GM23338 (cell line): Measurements from ENCODE around the gene ZFHX3.

Experiments used
- CREB1 ChIP-seq: fragments of 250-450 bp; sonication (Bioruptor Pico); IDR thresholded peaks from 2 replicates; pipeline ENCODE4 v1.5.0; 2020; ENCODE audit warnings: low read depth, mild to moderate bottlenecking, moderate library complexity
- EZH2 ChIP-seq: fragments of 200-600 bp; sonication (generic); IDR thresholded peaks from one replicate; pipeline ENCODE4 v1.8.0; 2017; ENCODE audit warnings: antibody characterized with exemption, mild to moderate bottlenecking, low read depth; ENCODE audit not compliant: unreplicated experiment
- EZH2phosphoT487 ChIP-seq: fragments of 200-600 bp; sonication (generic); IDR thresholded peaks from one replicate; pipeline ENCODE4 v1.8.1; 2018; ENCODE audit warnings: antibody characterized with exemption; ENCODE audit not compliant: unreplicated experiment
- POLR2AphosphoS5 ChIP-seq: IDR thresholded peaks from 2 replicates; pipeline ENCODE4 v1.6.1; 2016; ENCODE audit warnings: antibody characterized with exemption, low read depth
- ZNF114 ChIP-seq: fragments of 250-450 bp; sonication (Bioruptor Pico); IDR thresholded peaks from 2 replicates; pipeline ENCODE4 v1.5.0; 2020; ENCODE audit warnings: mild to moderate bottlenecking, moderate library complexity
- ZNF331 ChIP-seq: fragments of 250-450 bp; sonication (Bioruptor Pico); IDR thresholded peaks from 2 replicates; pipeline ENCODE4 v1.5.0; 2020; ENCODE audit warnings: low read depth, mild to moderate bottlenecking, moderate library complexity
- TF ChIP-seq, protein P1 (sequence below), 2 experiments: fragments of 200-600 bp in 1 of 2; sonication (generic) in 1 of 2; conservative IDR thresholded peaks; 2 replicates each; pipeline versions ENCODE4 v1.5.1 to v1.6.1; 2016 to 2017; ENCODE audit warnings: antibody characterized with exemption in 2 of 2, low read depth in 2 of 2, mild to moderate bottlenecking in 2 of 2, moderate library complexity in 1 of 2
- TF ChIP-seq, protein P2 (sequence below): IDR thresholded peaks from one replicate; pipeline ENCODE4 v1.6.1; 2018; ENCODE audit warnings: antibody characterized with exemption; ENCODE audit not compliant: unreplicated experiment

DNA sequence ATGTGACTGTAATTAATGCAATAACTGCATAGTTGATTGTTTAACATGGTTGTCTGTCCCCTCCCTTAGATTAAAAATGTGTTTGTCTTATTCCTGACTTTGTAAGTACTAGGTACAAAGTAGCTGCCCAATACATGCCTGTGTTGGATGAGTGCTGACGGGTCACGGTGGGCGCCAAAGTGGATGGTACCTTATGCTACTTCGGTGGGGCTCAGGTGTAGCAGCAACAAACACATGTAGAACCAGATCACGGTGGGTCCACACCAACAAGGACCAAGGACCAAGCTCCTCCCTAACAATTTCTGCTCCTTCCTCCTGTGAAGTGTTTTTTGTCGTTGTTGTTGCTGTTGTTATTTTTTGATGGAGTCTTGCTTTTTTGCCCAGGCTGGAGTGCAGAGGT, 46.4 kb upstream of the ZFHX3 start:
- TF ChIP-seq, protein P1, sequence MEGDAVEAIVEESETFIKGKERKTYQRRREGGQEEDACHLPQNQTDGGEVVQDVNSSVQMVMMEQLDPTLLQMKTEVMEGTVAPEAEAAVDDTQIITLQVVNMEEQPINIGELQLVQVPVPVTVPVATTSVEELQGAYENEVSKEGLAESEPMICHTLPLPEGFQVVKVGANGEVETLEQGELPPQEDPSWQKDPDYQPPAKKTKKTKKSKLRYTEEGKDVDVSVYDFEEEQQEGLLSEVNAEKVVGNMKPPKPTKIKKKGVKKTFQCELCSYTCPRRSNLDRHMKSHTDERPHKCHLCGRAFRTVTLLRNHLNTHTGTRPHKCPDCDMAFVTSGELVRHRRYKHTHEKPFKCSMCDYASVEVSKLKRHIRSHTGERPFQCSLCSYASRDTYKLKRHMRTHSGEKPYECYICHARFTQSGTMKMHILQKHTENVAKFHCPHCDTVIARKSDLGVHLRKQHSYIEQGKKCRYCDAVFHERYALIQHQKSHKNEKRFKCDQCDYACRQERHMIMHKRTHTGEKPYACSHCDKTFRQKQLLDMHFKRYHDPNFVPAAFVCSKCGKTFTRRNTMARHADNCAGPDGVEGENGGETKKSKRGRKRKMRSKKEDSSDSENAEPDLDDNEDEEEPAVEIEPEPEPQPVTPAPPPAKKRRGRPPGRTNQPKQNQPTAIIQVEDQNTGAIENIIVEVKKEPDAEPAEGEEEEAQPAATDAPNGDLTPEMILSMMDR (conservative IDR thresholded peaks at IDR 0.05; ENCODE audit: low read depth in 2 of 2), result no peak
- no peak for TF ChIP-seq POLR2AphosphoS5
- TF ChIP-seq CREB1 (CRISPR knock-in tag), result no peak
- TF ChIP-seq ZNF331 (CRISPR knock-in tag), result no peak
- TF ChIP-seq EZH2phosphoT487, result no peak
- TF ChIP-seq, protein P2, sequence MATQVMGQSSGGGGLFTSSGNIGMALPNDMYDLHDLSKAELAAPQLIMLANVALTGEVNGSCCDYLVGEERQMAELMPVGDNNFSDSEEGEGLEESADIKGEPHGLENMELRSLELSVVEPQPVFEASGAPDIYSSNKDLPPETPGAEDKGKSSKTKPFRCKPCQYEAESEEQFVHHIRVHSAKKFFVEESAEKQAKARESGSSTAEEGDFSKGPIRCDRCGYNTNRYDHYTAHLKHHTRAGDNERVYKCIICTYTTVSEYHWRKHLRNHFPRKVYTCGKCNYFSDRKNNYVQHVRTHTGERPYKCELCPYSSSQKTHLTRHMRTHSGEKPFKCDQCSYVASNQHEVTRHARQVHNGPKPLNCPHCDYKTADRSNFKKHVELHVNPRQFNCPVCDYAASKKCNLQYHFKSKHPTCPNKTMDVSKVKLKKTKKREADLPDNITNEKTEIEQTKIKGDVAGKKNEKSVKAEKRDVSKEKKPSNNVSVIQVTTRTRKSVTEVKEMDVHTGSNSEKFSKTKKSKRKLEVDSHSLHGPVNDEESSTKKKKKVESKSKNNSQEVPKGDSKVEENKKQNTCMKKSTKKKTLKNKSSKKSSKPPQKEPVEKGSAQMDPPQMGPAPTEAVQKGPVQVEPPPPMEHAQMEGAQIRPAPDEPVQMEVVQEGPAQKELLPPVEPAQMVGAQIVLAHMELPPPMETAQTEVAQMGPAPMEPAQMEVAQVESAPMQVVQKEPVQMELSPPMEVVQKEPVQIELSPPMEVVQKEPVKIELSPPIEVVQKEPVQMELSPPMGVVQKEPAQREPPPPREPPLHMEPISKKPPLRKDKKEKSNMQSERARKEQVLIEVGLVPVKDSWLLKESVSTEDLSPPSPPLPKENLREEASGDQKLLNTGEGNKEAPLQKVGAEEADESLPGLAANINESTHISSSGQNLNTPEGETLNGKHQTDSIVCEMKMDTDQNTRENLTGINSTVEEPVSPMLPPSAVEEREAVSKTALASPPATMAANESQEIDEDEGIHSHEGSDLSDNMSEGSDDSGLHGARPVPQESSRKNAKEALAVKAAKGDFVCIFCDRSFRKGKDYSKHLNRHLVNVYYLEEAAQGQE, result no peak
- no peak for TF ChIP-seq EZH2
- no peak for TF ChIP-seq ZNF114 (CRISPR knock-in tag)
